GM12892 (cell line): Measurements from ENCODE around the gene MYD88.

ENCODE experiments used
- POLR2A ChIP-seq: IDR thresholded peaks from 2 replicates; pipeline ENCODE4 v1.6.1; 2011; ENCODE audit warnings: low read depth, low read length, control low read depth
- POLR2AphosphoS5 ChIP-seq: IDR thresholded peaks from 2 replicates; pipeline ENCODE4 v1.6.1; 2011; ENCODE audit warnings: low read depth, low read length, control low read depth
- TAF1 ChIP-seq: IDR thresholded peaks from 2 replicates; pipeline ENCODE4 v1.6.1; 2011; ENCODE audit warnings: low read depth, mild to moderate bottlenecking, control low read depth, low read length, borderline replicate concordance

DNA sequence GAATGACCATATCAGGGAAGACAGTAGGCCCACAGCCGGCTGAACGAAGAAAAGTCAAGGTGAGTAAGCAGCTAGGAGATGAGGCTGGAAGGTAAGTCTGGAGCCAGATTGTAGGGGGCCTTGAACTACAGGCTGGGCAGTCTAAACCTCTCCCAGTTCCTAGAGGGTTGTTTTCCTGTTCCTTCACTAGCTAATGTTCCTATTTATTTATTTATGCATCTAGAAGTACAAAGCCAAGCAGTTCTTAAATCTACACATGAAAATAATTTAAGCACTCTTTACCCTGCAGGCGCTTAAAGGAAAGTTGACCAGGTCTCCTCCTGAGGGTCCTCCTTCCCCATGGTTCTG, 5.3 kb upstream of the MYD88 start:
- TF ChIP-seq POLR2A (no peak), TAF1 (no peak), POLR2AphosphoS5 (no peak)
